Retina (tissue), 1 donor: ENCODE data around the gene ZNF567.
"Not testable (repeated sequence)": the region's sequence is repeated elsewhere in the genome, so short reads cannot be mapped to it uniquely, and the experiment has no call there.

Experiments used
- DNase-seq: peaks from one replicate; pipeline ENCODE4 v3.0.0-alpha.2; 2016

ZNF567 gene

GRCh38 chr19:36687214-36688056 is at the start of gene ZNF567:
Gene ZNF567 (plus strand): TSS chr19:36687612. CDS start chr19:36694868, 7,256 bp downstream.
- DNase-seq = peak; percentile 97

GRCh38 chr19:36638862-36639510 is 48.4 kb upstream of the ZNF567 start:
- no peak for DNase-seq

GRCh38 chr19:36646746-36647145 is 40.7 kb upstream of the ZNF567 start:
- DNase-seq = no peak

- no peak for DNase-seq
These were observed 34.5 kb upstream of the ZNF567 start for GRCh38 chr19:36652958-36653357.

- DNase-seq = no peak
These were observed 21.6 kb upstream of the ZNF567 start for GRCh38 chr19:36665832-36666231.

GRCh38 chr19:36668646-36669045 is 18.8 kb upstream of the ZNF567 start:
- DNase-seq = no peak

GRCh38 chr19:36672368-36672767 is 15.0 kb upstream of the ZNF567 start:
- no peak for DNase-seq

GRCh38 chr19:36674201-36674600 is 13.2 kb upstream of the ZNF567 start:
- DNase-seq = no peak

GRCh38 chr19:36679455-36679854 is 8.0 kb upstream of the ZNF567 start:
- DNase-seq = no peak

GRCh38 chr19:36685835-36686234 is 1.6 kb upstream of the ZNF567 start:
- no peak for DNase-seq

- peak; percentile 9 for DNase-seq
These were observed 823 bp upstream of the ZNF567 start for GRCh38 chr19:36686365-36687213.

GRCh38 chr19:36688058-36688457 is 646 bp downstream of the ZNF567 start:
- DNase-seq = no peak

GRCh38 chr19:36707134-36707533 is 19.7 kb downstream of the ZNF567 start:
- DNase-seq = no peak

- no peak for DNase-seq
These were observed 22.0 kb downstream of the ZNF567 start for GRCh38 chr19:36709423-36709822.

- no peak for DNase-seq
These were observed 32.5 kb downstream of the ZNF567 start for GRCh38 chr19:36719687-36720556.

- DNase-seq = not testable (repeated sequence)
These were observed 48.8 kb downstream of the ZNF567 start for GRCh38 chr19:36736166-36736565.

- no peak for DNase-seq
These were observed 58.5 kb downstream of the ZNF567 start for GRCh38 chr19:36745870-36746269.

- DNase-seq = no peak
These were observed 60.3 kb downstream of the ZNF567 start for GRCh38 chr19:36747750-36748149.

GRCh38 chr19:36748431-36749275 is 61.2 kb downstream of the ZNF567 start:
- no peak for DNase-seq

GRCh38 chr19:36749613-36750012 is 62.2 kb downstream of the ZNF567 start:
- not testable (repeated sequence) for DNase-seq

GRCh38 chr19:36750066-36750691 is 62.8 kb downstream of the ZNF567 start:
- no peak for DNase-seq
